ENCODE results near the gene USP48. TPM values are rescaled to one million over a fixed set of nuclear protein-coding genes. Genes with fewer than 3 reads are reported as not detected.

Gene USP48
- total RNA-seq, 3 donors from 2014 or later: 39.1 to 70.6 (median 52.2) TPM

DNA sequence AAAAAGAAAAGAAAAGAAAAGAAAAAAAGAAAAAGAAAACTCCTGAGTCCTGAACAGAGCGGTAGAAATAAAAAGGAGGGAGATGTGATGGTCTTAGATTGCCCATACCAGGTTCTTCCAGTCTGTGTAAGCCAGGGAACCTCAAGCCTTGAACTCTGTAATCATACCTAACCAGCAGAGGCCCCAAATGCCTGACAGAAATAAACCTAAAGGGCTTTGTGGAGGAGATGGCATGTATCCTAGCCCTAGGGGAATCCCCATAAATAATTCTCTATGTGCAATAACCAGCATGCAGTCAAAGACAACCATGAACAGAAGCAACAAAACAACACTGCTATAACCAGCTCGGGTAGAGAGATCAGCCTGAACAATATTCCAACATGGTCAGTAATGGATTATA lies 40.4 kb downstream of the USP48 start:
- no peaks in the 10 kb centered on the region for H3K4me1 ChIP-seq (ENCODE audit: low read depth)
- ATAC-seq (no peak), DNase-seq (no peak)
- no peaks in the 10 kb centered on the region for H3K9me3 ChIP-seq
- TF ChIP-seq, protein P1, sequence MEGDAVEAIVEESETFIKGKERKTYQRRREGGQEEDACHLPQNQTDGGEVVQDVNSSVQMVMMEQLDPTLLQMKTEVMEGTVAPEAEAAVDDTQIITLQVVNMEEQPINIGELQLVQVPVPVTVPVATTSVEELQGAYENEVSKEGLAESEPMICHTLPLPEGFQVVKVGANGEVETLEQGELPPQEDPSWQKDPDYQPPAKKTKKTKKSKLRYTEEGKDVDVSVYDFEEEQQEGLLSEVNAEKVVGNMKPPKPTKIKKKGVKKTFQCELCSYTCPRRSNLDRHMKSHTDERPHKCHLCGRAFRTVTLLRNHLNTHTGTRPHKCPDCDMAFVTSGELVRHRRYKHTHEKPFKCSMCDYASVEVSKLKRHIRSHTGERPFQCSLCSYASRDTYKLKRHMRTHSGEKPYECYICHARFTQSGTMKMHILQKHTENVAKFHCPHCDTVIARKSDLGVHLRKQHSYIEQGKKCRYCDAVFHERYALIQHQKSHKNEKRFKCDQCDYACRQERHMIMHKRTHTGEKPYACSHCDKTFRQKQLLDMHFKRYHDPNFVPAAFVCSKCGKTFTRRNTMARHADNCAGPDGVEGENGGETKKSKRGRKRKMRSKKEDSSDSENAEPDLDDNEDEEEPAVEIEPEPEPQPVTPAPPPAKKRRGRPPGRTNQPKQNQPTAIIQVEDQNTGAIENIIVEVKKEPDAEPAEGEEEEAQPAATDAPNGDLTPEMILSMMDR (IDR thresholded peaks at IDR 0.05): no peak
- no peak overlapping the region for H3K4me3 ChIP-seq
- intact Hi-C loops (cut with DNase I, micrococcal nuclease): no loop called here
- H3K36me3 ChIP-seq (ENCODE audit: low read depth): peaks cover 5% of the 10 kb centered on the region

DNA sequence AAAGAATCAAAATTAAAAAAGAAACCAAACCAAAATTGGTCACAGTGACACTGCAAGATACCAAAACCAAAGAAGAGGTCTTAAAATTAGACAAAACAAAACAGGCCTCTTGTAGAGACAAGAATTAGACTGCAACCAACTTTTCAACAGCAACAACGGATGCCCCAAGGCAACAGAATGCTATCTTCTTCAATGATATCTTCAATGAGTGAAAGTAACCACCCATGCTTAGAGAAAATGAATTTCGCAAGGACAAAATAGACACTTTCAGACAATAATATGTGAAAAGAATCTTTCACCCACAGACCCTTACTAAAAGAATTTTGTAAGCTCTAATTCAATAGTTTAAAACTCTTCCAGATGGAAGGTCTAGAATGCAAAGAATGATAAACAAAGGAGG lies 41.7 kb downstream of the USP48 start:
- H3K36me3 ChIP-seq (ENCODE audit: low read depth): peaks cover 4% of the 10 kb centered on the region
- no peaks in the 10 kb centered on the region for H3K4me1 ChIP-seq (ENCODE audit: low read depth)
- ATAC-seq (no peak), DNase-seq (no peak)
- TF ChIP-seq, protein P1 (IDR thresholded peaks at IDR 0.05): no peak
- H3K4me3 ChIP-seq: no peak overlapping the region
- H3K9me3 ChIP-seq: no peaks in the 10 kb centered on the region
- intact Hi-C loops (cut with DNase I, micrococcal nuclease): no loop called here

DNA sequence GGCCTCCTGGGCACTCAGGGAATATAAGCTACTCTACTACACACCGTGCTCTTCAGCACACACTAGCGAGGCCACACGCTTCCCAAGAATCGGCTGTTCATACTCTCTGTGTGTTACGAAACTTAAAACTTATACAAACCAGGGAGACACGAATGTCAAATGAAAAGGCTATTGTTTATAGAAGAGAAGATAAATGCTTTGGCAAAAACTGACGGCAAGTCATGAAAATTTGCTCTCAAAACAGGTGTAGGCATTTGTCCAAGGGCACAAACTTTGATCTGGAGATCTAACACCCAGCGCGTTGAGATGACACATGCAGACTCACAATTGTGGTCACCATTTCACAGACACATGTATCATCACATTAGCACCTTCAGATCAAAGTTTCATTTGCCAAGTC lies 46.1 kb downstream of the USP48 start:
- intact Hi-C loops (cut with DNase I, micrococcal nuclease): no loop called here
- no peaks in the 10 kb centered on the region for H3K4me1 ChIP-seq (ENCODE audit: low read depth)
- H3K4me3 ChIP-seq: no peak overlapping the region
- TF ChIP-seq, protein P1 (IDR thresholded peaks at IDR 0.05): no peak
- peaks cover 4% of the 10 kb centered on the region for H3K36me3 ChIP-seq (ENCODE audit: low read depth)
- H3K9me3 ChIP-seq: no peaks in the 10 kb centered on the region
- DNase-seq (no peak), ATAC-seq (no peak)

DNA sequence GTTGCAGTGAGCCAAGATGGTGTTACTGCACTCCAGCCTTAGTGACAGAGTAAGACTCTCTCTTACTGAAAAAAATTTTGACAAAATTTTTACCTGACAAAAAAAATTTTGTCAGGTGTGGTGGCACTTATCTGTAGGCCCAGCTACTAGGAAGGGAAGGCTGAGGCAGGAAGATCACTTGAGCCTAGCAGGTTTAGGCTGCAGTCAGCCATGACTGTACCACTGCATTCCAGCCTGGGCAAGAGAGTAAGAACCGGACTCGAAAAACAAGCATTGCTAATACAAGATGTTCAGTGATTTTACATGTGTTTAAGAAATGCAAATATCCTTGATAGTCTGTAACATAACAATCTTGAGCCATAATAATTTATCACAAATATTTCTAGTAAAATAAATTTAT lies 46.9 kb downstream of the USP48 start:
- DNase-seq (no peak), ATAC-seq (no peak)
- intact Hi-C loops (cut with DNase I, micrococcal nuclease): no loop called here
- Histone ChIP-seq H3K9me3 (no peaks in the 10 kb centered on the region), H3K4me3 (no peak overlapping the region), H3K4me1 (ENCODE audit: low read depth) (no peaks in the 10 kb centered on the region), H3K36me3 (ENCODE audit: low read depth) (peaks cover 4% of the 10 kb centered on the region)
- TF ChIP-seq, protein P1 (IDR thresholded peaks at IDR 0.05): no peak

DNA sequence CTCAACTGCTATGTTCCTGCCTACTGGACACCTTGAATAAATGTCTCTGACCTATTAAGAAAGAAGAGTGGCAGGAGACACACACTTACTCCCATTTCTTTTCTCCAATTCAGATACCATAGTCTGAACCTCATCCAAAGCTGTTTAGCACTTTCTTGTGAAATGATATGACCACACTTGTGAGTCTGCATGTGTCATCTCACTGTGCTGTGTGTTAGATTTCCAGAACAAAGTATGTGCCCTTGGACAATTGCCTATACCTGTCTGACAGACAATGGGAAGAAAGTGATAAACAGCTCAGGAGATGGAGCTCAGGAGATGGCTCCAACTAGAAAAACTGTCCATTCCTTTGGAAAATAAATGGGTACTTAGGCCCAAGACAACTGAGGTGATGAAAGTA lies 48.4 kb downstream of the USP48 start:
- peaks cover 4% of the 10 kb centered on the region for H3K36me3 ChIP-seq (ENCODE audit: low read depth)
- DNase-seq (no peak), ATAC-seq (no peak)
- intact Hi-C loops (cut with DNase I, micrococcal nuclease): no loop called here
- no peaks in the 10 kb centered on the region for H3K9me3 ChIP-seq
- TF ChIP-seq, protein P1 (IDR thresholded peaks at IDR 0.05): no peak
- no peak overlapping the region for H3K4me3 ChIP-seq
- no peaks in the 10 kb centered on the region for H3K4me1 ChIP-seq (ENCODE audit: low read depth)

DNA sequence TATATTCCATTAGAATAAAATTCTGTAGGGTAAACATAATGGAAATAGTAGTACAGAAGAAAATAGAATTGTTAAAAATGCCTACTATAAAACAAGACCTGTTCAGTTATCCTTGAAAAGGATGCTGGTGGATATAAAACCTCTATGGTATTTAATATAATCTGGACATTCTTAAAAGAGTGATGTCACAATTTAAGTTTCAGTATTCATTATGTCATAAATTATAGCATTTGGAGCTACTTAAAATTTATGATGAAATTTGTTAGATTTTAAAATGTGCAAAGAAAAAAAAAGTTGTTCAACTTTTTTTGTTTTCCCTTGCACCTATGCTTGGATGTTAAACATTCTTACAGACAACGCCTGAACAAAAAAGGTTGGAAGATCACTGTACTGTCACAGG lies 50.3 kb downstream of the USP48 start:
- H3K9me3 ChIP-seq: no peaks in the 10 kb centered on the region
- peaks cover 4% of the 10 kb centered on the region for H3K36me3 ChIP-seq (ENCODE audit: low read depth)
- DNase-seq: no peak
- TF ChIP-seq, protein P1 (IDR thresholded peaks at IDR 0.05): no peak
- no peak overlapping the region for H3K4me3 ChIP-seq
- intact Hi-C loops (cut with DNase I, micrococcal nuclease): no loop called here
- ATAC-seq: no peak
- H3K4me1 ChIP-seq (ENCODE audit: low read depth): no peaks in the 10 kb centered on the region
